Astrocyte (in vitro differentiated cells and primary cell): ENCODE measurements around the gene ALG6. TPM values are rescaled to one million over a fixed set of nuclear protein-coding genes. Genes with fewer than 3 reads are reported as not detected.

Experiments
- DNase-seq: peaks from one replicate; pipeline ENCODE4 v3.0.0-alpha.2; 2010; ENCODE audit warnings: low read depth
- FAIRE-seq: peaks from 2 replicates; lab custom pipeline; 2011; peaks lifted over from hg19 to GRCh38; lab: Jason Lieb, UNC
- H2AFZ ChIP-seq: 2 replicates; pipeline ENCODE4 v1.6.0; 2012; ENCODE audit warnings: low read depth, low read length, inconsistent platforms
- H3K27ac ChIP-seq: 2 replicates; pipeline ENCODE4 v1.5.1; 2011; ENCODE audit warnings: low read depth, low read length, inconsistent platforms
- H3K27me3 ChIP-seq: 2 replicates; pipeline ENCODE4 v1.6.0; 2011; ENCODE audit warnings: low read length, inconsistent platforms; ENCODE audit not compliant: insufficient read depth
- H3K36me3 ChIP-seq: 2 replicates; pipeline ENCODE4 v1.5.1; 2011; ENCODE audit warnings: low read length, inconsistent platforms; ENCODE audit not compliant: insufficient read depth
- H3K4me1 ChIP-seq: 2 replicates; pipeline ENCODE4 v1.5.1; 2011; ENCODE audit warnings: low read length, inconsistent platforms; ENCODE audit not compliant: insufficient read depth
- H3K4me2 ChIP-seq: 2 replicates; pipeline ENCODE4 v1.6.0; 2012; ENCODE audit warnings: low read length, inconsistent platforms
- H3K4me3 ChIP-seq: 2 replicates; pipeline ENCODE4 v1.5.1; 2011; ENCODE audit warnings: low read depth, mild to moderate bottlenecking, low read length, inconsistent platforms; ENCODE audit not compliant: insufficient read depth
- H3K79me2 ChIP-seq: 2 replicates; pipeline ENCODE4 v1.6.0; 2012; ENCODE audit warnings: mild to moderate bottlenecking, low read length, inconsistent platforms; ENCODE audit not compliant: insufficient read depth
- H3K9ac ChIP-seq: 2 replicates; pipeline ENCODE4 v1.6.0; 2012; ENCODE audit warnings: mild to moderate bottlenecking, low read length, inconsistent platforms
- H3K9me3 ChIP-seq: 2 replicates; pipeline ENCODE4 v1.5.1; 2012; ENCODE audit warnings: low read depth, mild to moderate bottlenecking, low read length, inconsistent platforms; ENCODE audit not compliant: insufficient read depth
- H4K20me1 ChIP-seq: 2 replicates; pipeline ENCODE4 v1.6.0; 2012; ENCODE audit warnings: low read length, inconsistent platforms; ENCODE audit not compliant: insufficient read depth
- H3K27ac Mint-ChIP-seq: one replicate; pipeline ENCODE4 v1.8.0; 2021; ENCODE audit warnings: mild to moderate bottlenecking, mixed read lengths; ENCODE audit not compliant: unreplicated experiment
- H3K27me3 Mint-ChIP-seq: one replicate; pipeline ENCODE4 v1.8.0; 2021; ENCODE audit warnings: low read depth, mixed read lengths; ENCODE audit not compliant: unreplicated experiment
- H3K36me3 Mint-ChIP-seq: one replicate; pipeline ENCODE4 v1.8.0; 2021; ENCODE audit warnings: low read depth, mixed read lengths; ENCODE audit not compliant: unreplicated experiment
- H3K4me1 Mint-ChIP-seq: one replicate; pipeline ENCODE4 v1.8.0; 2021; ENCODE audit warnings: low read depth, mixed read lengths; ENCODE audit not compliant: unreplicated experiment
- H3K4me3 Mint-ChIP-seq: one replicate; pipeline ENCODE4 v1.8.0; 2021; ENCODE audit warnings: mild to moderate bottlenecking, moderate library complexity, mixed read lengths; ENCODE audit not compliant: unreplicated experiment
- H3K9me3 Mint-ChIP-seq: one replicate; pipeline ENCODE4 v1.8.0; 2021; ENCODE audit warnings: mild to moderate bottlenecking, mixed read lengths; ENCODE audit not compliant: unreplicated experiment
- EZH2 ChIP-seq: IDR thresholded peaks from 2 replicates; pipeline ENCODE4 v1.6.1; 2012; ENCODE audit warnings: mild to moderate bottlenecking, low read length, inconsistent platforms; ENCODE audit not compliant: insufficient read depth
- total RNA-seq: library from RNA; stranded (reverse); gene quantifications from 2 replicates; pipeline ENCODE4 v1.2.1, GENCODE V29; 2021
- TF ChIP-seq, protein P1 (sequence below): IDR thresholded peaks from 2 replicates; pipeline ENCODE4 v1.5.1; 2011; ENCODE audit warnings: low read depth, mild to moderate bottlenecking, inconsistent platforms, low read length, moderate library complexity; ENCODE audit not compliant: insufficient read depth

The ALG6 gene
- total RNA-seq, 1 donor from 2014 or later = 7.8 TPM

DNA sequence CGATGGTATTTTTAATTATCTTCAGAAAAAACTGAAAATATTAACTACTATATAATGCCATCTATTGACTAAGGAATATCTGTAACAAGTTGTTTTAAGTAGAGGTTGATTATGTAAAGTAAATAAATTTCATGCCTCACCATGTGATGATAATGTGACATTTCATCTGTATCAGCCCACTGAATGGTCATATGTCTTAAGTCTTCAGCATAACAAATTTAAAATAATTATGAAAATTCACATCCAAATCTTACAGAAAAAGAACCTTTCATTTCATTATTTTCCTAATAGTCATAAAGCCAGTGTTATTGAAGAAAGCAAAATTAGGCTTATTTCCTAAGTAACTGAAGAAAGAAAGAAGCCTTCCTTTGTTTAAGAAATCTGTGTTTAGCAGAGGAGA lies 83.0 kb downstream of the ALG6 start:
- TF ChIP-seq, protein P1, sequence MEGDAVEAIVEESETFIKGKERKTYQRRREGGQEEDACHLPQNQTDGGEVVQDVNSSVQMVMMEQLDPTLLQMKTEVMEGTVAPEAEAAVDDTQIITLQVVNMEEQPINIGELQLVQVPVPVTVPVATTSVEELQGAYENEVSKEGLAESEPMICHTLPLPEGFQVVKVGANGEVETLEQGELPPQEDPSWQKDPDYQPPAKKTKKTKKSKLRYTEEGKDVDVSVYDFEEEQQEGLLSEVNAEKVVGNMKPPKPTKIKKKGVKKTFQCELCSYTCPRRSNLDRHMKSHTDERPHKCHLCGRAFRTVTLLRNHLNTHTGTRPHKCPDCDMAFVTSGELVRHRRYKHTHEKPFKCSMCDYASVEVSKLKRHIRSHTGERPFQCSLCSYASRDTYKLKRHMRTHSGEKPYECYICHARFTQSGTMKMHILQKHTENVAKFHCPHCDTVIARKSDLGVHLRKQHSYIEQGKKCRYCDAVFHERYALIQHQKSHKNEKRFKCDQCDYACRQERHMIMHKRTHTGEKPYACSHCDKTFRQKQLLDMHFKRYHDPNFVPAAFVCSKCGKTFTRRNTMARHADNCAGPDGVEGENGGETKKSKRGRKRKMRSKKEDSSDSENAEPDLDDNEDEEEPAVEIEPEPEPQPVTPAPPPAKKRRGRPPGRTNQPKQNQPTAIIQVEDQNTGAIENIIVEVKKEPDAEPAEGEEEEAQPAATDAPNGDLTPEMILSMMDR = no peak
- TF ChIP-seq EZH2 = no peak
- no peaks in the 10 kb centered on the region for H3K9me3 ChIP-seq
- H3K4me1 ChIP-seq = no peaks in the 10 kb centered on the region
- H3K9ac ChIP-seq = no peak overlapping the region
- H4K20me1 ChIP-seq = no peaks in the 10 kb centered on the region
- no peaks in the 10 kb centered on the region for H3K27me3 ChIP-seq
- no peak for DNase-seq
- Mint-ChIP-seq H3K27ac (no peak overlapping the region), H3K4me3 (no peak overlapping the region), H3K4me1 (no peaks in the 10 kb centered on the region), H3K36me3 (no peaks in the 10 kb centered on the region), H3K9me3 (no peaks in the 10 kb centered on the region), H3K27me3 (no peaks in the 10 kb centered on the region)
- no peaks in the 10 kb centered on the region for H3K36me3 ChIP-seq
- no peaks in the 10 kb centered on the region for H3K79me2 ChIP-seq
- no peak overlapping the region for H3K4me3 ChIP-seq
- no peak overlapping the region for H3K27ac ChIP-seq
- FAIRE-seq = no peak
- no peak overlapping the region for H2AFZ ChIP-seq
- no peak overlapping the region for H3K4me2 ChIP-seq

DNA sequence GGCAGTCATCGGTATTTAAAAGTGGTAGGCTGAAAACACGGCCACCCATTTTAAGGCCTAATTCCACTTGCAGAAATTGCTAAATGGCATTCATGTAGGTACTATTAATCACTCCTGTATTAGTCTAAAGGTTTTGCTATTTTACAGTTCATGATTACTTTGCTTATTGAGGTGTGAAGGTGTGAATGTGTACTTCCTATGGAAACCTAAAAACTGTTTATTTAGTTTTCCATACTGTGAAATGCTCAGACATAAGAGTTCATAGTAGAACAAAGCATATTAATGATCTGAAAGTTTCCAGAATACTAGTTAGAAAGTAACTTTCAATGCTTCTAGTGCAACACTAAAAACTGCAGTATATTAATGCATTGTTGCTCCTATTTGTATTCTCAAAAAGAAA lies 85.8 kb downstream of the ALG6 start:
- DNase-seq = no peak
- Histone ChIP-seq H3K27me3 (no peaks in the 10 kb centered on the region), H3K9me3 (no peaks in the 10 kb centered on the region)

DNA sequence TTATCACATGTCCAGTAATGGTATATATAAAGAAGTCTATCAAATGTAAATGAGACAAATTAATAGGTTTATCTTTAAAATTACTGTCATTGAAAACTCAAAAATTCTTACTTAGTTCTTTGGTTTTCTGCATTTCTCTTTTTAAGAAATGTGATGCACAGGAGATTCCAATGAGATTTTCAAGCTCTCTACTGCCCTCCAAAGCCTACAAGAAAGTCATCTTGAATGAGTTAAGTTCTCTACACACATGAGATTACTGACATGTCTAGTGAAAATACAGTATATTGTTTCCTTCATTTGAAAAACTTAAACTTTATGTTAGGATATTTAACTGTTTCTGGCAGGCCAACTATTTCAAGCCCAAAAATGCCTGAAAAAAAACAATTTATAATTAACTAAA lies 86.8 kb downstream of the ALG6 start:
- Histone ChIP-seq H3K9ac (no peak overlapping the region), H3K4me2 (no peak overlapping the region), H3K27me3 (no peaks in the 10 kb centered on the region), H2AFZ (no peak overlapping the region), H3K27ac (no peak overlapping the region), H4K20me1 (no peaks in the 10 kb centered on the region), H3K4me3 (no peak overlapping the region), H3K36me3 (no peaks in the 10 kb centered on the region), H3K9me3 (no peaks in the 10 kb centered on the region), H3K79me2 (no peaks in the 10 kb centered on the region), H3K4me1 (no peaks in the 10 kb centered on the region)
- Mint-ChIP-seq H3K4me1 (no peaks in the 10 kb centered on the region), H3K4me3 (no peak overlapping the region), H3K27ac (no peak overlapping the region), H3K9me3 (no peaks in the 10 kb centered on the region), H3K27me3 (no peaks in the 10 kb centered on the region), H3K36me3 (no peaks in the 10 kb centered on the region)
- DNase-seq (no peak), FAIRE-seq (no peak)
- TF ChIP-seq, protein P1 = peak; percentile 6
- no peak for TF ChIP-seq EZH2

More for the DNA sequence above, 85.8 kb downstream of the ALG6 start:
- no peaks in the 10 kb centered on the region for H3K4me1 ChIP-seq
- no peak overlapping the region for H2AFZ ChIP-seq
- H3K4me3 ChIP-seq = no peak overlapping the region
- no peak overlapping the region for H3K9ac ChIP-seq
- no peaks in the 10 kb centered on the region for H3K36me3 Mint-ChIP-seq
- no peaks in the 10 kb centered on the region for H3K36me3 ChIP-seq
- TF ChIP-seq EZH2 = no peak
- TF ChIP-seq, protein P1 = no peak
- no peak overlapping the region for H3K4me2 ChIP-seq
- no peaks in the 10 kb centered on the region for H3K27me3 Mint-ChIP-seq
- no peak overlapping the region for H3K4me3 Mint-ChIP-seq
- H3K9me3 Mint-ChIP-seq = no peaks in the 10 kb centered on the region
- no peaks in the 10 kb centered on the region for H3K4me1 Mint-ChIP-seq
- H3K79me2 ChIP-seq = no peaks in the 10 kb centered on the region
- H3K27ac ChIP-seq = no peak overlapping the region
- no peak for FAIRE-seq
- no peaks in the 10 kb centered on the region for H4K20me1 ChIP-seq
- H3K27ac Mint-ChIP-seq = no peak overlapping the region
